ENCODE results near the gene ATL2. TPM values are rescaled to one million over a fixed set of nuclear protein-coding genes. Genes with fewer than 3 reads are reported as not detected.

ATL2 gene
- total RNA-seq, 2 donors from 2014 or later, result 125 to 139 TPM

DNA sequence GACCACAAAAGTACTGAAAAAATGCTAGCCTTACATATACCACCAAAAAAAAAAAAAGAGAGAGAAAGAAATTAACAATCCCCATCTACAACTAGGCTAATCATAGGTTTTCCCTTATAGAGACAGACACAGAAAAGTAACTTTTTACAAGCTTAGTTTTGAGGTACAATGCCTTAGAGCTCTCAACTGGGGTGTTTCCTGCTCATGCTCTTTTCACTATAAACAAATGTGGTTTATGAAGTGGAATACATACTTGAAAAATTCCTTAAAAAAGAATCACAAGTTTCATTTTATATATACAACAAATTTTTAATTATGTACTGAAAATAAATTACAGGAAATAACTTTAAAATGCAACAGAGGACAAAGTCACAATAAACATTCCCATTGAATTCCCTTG is 82.5 kb downstream of the ATL2 start:
- no peaks in the 10 kb centered on the region for H3K27me3 Mint-ChIP-seq (ENCODE audit: insufficient read depth)
- peaks cover 7% of the 10 kb centered on the region for H3K4me1 Mint-ChIP-seq
- peaks cover 61% of the 10 kb centered on the region for H3K36me3 ChIP-seq (ENCODE audit: control insufficient read depth, insufficient read depth, low read length)
- no peak overlapping the region for H3K4me3 Mint-ChIP-seq
- TF ChIP-seq, protein P1, sequence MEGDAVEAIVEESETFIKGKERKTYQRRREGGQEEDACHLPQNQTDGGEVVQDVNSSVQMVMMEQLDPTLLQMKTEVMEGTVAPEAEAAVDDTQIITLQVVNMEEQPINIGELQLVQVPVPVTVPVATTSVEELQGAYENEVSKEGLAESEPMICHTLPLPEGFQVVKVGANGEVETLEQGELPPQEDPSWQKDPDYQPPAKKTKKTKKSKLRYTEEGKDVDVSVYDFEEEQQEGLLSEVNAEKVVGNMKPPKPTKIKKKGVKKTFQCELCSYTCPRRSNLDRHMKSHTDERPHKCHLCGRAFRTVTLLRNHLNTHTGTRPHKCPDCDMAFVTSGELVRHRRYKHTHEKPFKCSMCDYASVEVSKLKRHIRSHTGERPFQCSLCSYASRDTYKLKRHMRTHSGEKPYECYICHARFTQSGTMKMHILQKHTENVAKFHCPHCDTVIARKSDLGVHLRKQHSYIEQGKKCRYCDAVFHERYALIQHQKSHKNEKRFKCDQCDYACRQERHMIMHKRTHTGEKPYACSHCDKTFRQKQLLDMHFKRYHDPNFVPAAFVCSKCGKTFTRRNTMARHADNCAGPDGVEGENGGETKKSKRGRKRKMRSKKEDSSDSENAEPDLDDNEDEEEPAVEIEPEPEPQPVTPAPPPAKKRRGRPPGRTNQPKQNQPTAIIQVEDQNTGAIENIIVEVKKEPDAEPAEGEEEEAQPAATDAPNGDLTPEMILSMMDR (conservative IDR thresholded peaks at IDR 0.05), result no peak
- DNase-seq, result no peak
- no peaks in the 10 kb centered on the region for H3K27me3 ChIP-seq (ENCODE audit: control insufficient read depth, insufficient read depth, low read length, poor library complexity, severe bottlenecking)
- no peak overlapping the region for H3K9ac ChIP-seq (ENCODE audit: extremely low read depth, low read length, poor library complexity, severe bottlenecking)
- H3K4me1 ChIP-seq (ENCODE audit: control insufficient read depth, insufficient read depth, low read length), result no peaks in the 10 kb centered on the region
- no peaks in the 10 kb centered on the region for H3K9me3 ChIP-seq (ENCODE audit: control insufficient read depth, low read length)
- H3K27ac ChIP-seq (ENCODE audit: low read depth, low read length), result no peak overlapping the region
- H3K9me3 Mint-ChIP-seq, result no peaks in the 10 kb centered on the region
- no peak overlapping the region for H3K4me3 ChIP-seq (ENCODE audit: low read length)
- no peak overlapping the region for H3K27ac Mint-ChIP-seq
- H3K36me3 Mint-ChIP-seq (ENCODE audit: low read depth), result peaks cover 59% of the 10 kb centered on the region

DNA sequence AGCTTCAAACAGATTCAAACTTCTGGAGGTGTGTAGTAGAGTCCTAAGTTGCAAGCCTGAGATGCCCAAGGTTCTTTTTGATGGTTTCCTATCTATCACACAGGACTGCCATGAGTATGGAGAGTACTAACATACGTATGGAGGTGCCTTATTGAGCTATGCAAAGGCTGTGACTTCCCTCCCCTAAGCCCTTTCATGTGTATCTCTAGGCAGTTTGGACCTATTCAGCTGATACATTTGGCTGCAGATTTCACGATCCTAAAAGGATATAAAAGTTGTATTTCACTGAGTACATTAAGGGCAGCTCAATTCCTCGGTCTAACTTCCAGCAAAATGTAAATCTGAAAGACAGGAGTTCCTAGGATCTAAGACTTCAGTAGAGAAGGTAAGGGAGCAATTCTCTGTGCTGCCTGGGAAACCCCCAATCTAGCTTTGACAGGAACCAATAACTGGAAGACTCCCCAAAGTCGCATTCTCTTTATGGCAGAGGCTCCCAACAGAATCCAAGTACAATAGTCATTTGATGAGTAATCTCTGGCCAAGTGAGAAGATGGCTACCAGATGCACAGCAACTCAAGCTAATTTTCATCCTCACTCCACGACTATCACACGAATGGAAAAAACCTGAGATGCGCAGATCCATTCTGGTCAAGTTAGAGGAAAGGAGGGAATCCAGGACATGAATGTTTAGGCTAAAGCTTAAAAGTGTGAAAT is 83.8 kb downstream of the ATL2 start:
- Histone ChIP-seq H3K36me3 (ENCODE audit: control insufficient read depth, insufficient read depth, low read length) (peaks cover 49% of the 10 kb centered on the region), H3K27ac (ENCODE audit: low read depth, low read length) (no peak overlapping the region), H3K4me1 (ENCODE audit: control insufficient read depth, insufficient read depth, low read length) (no peaks in the 10 kb centered on the region), H3K9ac (ENCODE audit: extremely low read depth, low read length, poor library complexity, severe bottlenecking) (no peak overlapping the region), H3K4me3 (ENCODE audit: low read length) (no peak overlapping the region), H3K27me3 (ENCODE audit: control insufficient read depth, insufficient read depth, low read length, poor library complexity, severe bottlenecking) (no peaks in the 10 kb centered on the region), H3K9me3 (ENCODE audit: control insufficient read depth, low read length) (no peaks in the 10 kb centered on the region)
- Mint-ChIP-seq H3K4me3 (no peak overlapping the region), H3K27ac (no peak overlapping the region), H3K4me1 (peaks cover 7% of the 10 kb centered on the region), H3K9me3 (no peaks in the 10 kb centered on the region), H3K27me3 (ENCODE audit: insufficient read depth) (no peaks in the 10 kb centered on the region), H3K36me3 (ENCODE audit: low read depth) (peaks cover 49% of the 10 kb centered on the region)
- 96 to 100% methylated on average over 6 to 7 of the region's 7 CpGs for WGBS, 2 experiments (ENCODE audit: insufficient coverage in 1 of 2, insufficient read length in 1 of 2)
- DNase-seq, result no peak
- TF ChIP-seq, protein P1 (conservative IDR thresholded peaks at IDR 0.05), result no peak

DNA sequence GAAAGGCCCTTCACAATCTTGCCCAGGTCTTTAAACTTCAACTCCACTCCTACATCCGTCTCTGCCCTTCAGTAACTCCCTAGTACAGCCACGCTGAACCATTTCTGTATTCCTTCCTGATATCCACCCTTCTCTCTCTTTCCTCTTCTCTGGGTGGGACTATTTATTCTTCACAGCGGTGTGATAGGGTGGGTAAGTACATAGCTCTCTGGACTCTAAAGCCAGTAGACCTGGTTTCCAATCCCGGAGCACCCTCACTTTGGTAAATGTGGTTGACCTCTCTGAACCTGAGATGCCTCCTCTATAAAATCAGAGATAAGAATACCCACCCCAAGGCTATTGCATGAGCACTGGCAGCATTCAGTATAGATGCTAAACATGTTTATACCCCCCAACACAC is 86.7 kb downstream of the ATL2 start:
- no peak overlapping the region for H3K27ac Mint-ChIP-seq
- no peak for DNase-seq
- no peak overlapping the region for H3K4me3 Mint-ChIP-seq
- H3K27ac ChIP-seq (ENCODE audit: low read depth, low read length), result no peak overlapping the region
- H3K27me3 ChIP-seq (ENCODE audit: control insufficient read depth, insufficient read depth, low read length, poor library complexity, severe bottlenecking), result no peaks in the 10 kb centered on the region
- peaks cover 19% of the 10 kb centered on the region for H3K36me3 ChIP-seq (ENCODE audit: control insufficient read depth, insufficient read depth, low read length)
- no peak overlapping the region for H3K9ac ChIP-seq (ENCODE audit: extremely low read depth, low read length, poor library complexity, severe bottlenecking)
- peaks cover under 1% of the 10 kb centered on the region for H3K4me1 ChIP-seq (ENCODE audit: control insufficient read depth, insufficient read depth, low read length)
- H3K36me3 Mint-ChIP-seq (ENCODE audit: low read depth), result peaks cover 21% of the 10 kb centered on the region
- H3K9me3 ChIP-seq (ENCODE audit: control insufficient read depth, low read length), result no peaks in the 10 kb centered on the region
- 95 to 100% methylated on average over 2 to 4 of the region's 4 CpGs for WGBS, 2 experiments (ENCODE audit: insufficient coverage in 1 of 2, insufficient read length in 1 of 2)
- no peak overlapping the region for H3K4me3 ChIP-seq (ENCODE audit: low read length)
- H3K27me3 Mint-ChIP-seq (ENCODE audit: insufficient read depth), result peaks cover 6% of the 10 kb centered on the region
- TF ChIP-seq, protein P1 (conservative IDR thresholded peaks at IDR 0.05), result no peak
- peaks cover 7% of the 10 kb centered on the region for H3K4me1 Mint-ChIP-seq
- no peaks in the 10 kb centered on the region for H3K9me3 Mint-ChIP-seq
